Neural cell (in vitro differentiated cells): ENCODE measurements around the gene RPIA. TPM values are rescaled to one million over a fixed set of nuclear protein-coding genes. Genes with fewer than 3 reads are reported as not detected.

Experiments used
- H2AFZ ChIP-seq: fragments of 200-600, 300-800 bp; sonication (generic), shearing (Covaris generic); 2 replicates; pipeline ENCODE4 v1.6.0; 2014; ENCODE audit warnings: low read depth, mild to moderate bottlenecking, antibody characterized with exemption, low read length, moderate library complexity
- H3F3A ChIP-seq: fragments of 200-600 bp; shearing (Covaris generic); 2 replicates; pipeline ENCODE4 v1.6.1; 2016; ENCODE audit warnings: mild to moderate bottlenecking, moderate library complexity, mixed read lengths, antibody characterized with exemption, low read length; ENCODE audit not compliant: insufficient read depth, poor library complexity, severe bottlenecking
- H3K27ac ChIP-seq: fragments of 200-600, 300-800 bp; sonication (generic), shearing (Covaris generic); 2 replicates; pipeline ENCODE4 v1.5.1; 2014; ENCODE audit warnings: mild to moderate bottlenecking, low read length, moderate library complexity
- H3K27me3 ChIP-seq: fragments of 300-800, 200-600 bp; sonication (generic), shearing (Covaris generic); 2 replicates; pipeline ENCODE4 v1.6.0; 2014; ENCODE audit warnings: mild to moderate bottlenecking, low read depth, low read length, moderate library complexity; ENCODE audit not compliant: insufficient read depth
- H3K36me3 ChIP-seq: fragments of 300-800, 200-600 bp; sonication (generic), shearing (Covaris generic); 2 replicates; pipeline ENCODE4 v1.5.1; 2014; ENCODE audit warnings: mild to moderate bottlenecking, antibody characterized with exemption, low read length, moderate library complexity; ENCODE audit not compliant: insufficient read depth
- H3K4me2 ChIP-seq: fragments of 300-800, 200-600 bp; sonication (generic), shearing (Covaris generic); 2 replicates; pipeline ENCODE4 v1.6.0; 2014; ENCODE audit warnings: mild to moderate bottlenecking, low read length
- H3K4me3 ChIP-seq: fragments of 300-800, 200-600 bp; sonication (generic), shearing (Covaris generic); 2 replicates; pipeline ENCODE4 v1.5.1; 2014; ENCODE audit warnings: mild to moderate bottlenecking, low read length, moderate library complexity
- H3K79me2 ChIP-seq: fragments of 200-600 bp; shearing (Covaris generic); replicated peaks from 2 replicates; pipeline ENCODE4 v1.6.0; 2014; ENCODE audit warnings: mild to moderate bottlenecking, low read length, moderate library complexity; ENCODE audit not compliant: insufficient read depth
- H3K9ac ChIP-seq: fragments of 300-800, 200-600 bp; sonication (generic), shearing (Covaris generic); 2 replicates; pipeline ENCODE4 v1.6.1; 2016; ENCODE audit warnings: mild to moderate bottlenecking, low read length, mixed read lengths
- H3K9me2 ChIP-seq: fragments of 200-600 bp; shearing (Covaris generic); 2 replicates; pipeline ENCODE4 v1.6.1; 2016; ENCODE audit warnings: mild to moderate bottlenecking, low read length, mixed read lengths; ENCODE audit not compliant: insufficient read depth
- H3K9me3 ChIP-seq: fragments of 200-600, 300-800 bp; sonication (generic), shearing (Covaris generic); 2 replicates; pipeline ENCODE4 v1.6.1; 2016; ENCODE audit warnings: mild to moderate bottlenecking, mixed run types, low read length, moderate library complexity, mixed read lengths
- H4K20me1 ChIP-seq: fragments of 200-600 bp; shearing (Covaris generic); 2 replicates; pipeline ENCODE4 v1.6.1; 2016; ENCODE audit warnings: mild to moderate bottlenecking, mixed run types; ENCODE audit not compliant: insufficient read depth
- EP300 ChIP-seq: fragments of 450-650 bp; conservative IDR thresholded peaks from 2 replicates; pipeline ENCODE4 v1.6.1; 2014; ENCODE audit warnings: antibody characterized with exemption, mild to moderate bottlenecking, moderate library complexity; ENCODE audit not compliant: poor library complexity, severe bottlenecking
- EZH2 ChIP-seq: fragments of 200-600, 300-800 bp; shearing (Covaris generic), sonication (generic); IDR thresholded peaks from 2 replicates; pipeline ENCODE4 v1.6.1; 2014; ENCODE audit warnings: antibody characterized with exemption, low read length, borderline replicate concordance, mild to moderate bottlenecking; ENCODE audit not compliant: insufficient read depth, poor library complexity, severe bottlenecking
- MXI1 ChIP-seq: fragments of 450-650 bp; conservative IDR thresholded peaks from 2 replicates; pipeline ENCODE4 v1.6.1; 2014; ENCODE audit warnings: antibody characterized with exemption, mild to moderate bottlenecking; ENCODE audit not compliant: poor library complexity, severe bottlenecking
- POLR2AphosphoS5 ChIP-seq: IDR thresholded peaks from 2 replicates; pipeline ENCODE4 v1.6.1; 2012
- RAD21 ChIP-seq: fragments of 450-650 bp; conservative IDR thresholded peaks from 2 replicates; pipeline ENCODE4 v1.6.1; 2014; ENCODE audit warnings: antibody characterized with exemption, mild to moderate bottlenecking, moderate library complexity
- SMC3 ChIP-seq: fragments of 450-650 bp; conservative IDR thresholded peaks from 2 replicates; pipeline ENCODE4 v1.6.1; 2014; ENCODE audit warnings: antibody characterized with exemption, mild to moderate bottlenecking, moderate library complexity; ENCODE audit not compliant: poor library complexity
- TAF1 ChIP-seq: IDR thresholded peaks from 2 replicates; pipeline ENCODE4 v1.6.1; 2012; ENCODE audit warnings: low read depth
- polyA plus RNA-seq: library from polyadenylated mRNA; depleted of rRNA; stranded (reverse); fragments of >200 nt; gene quantifications from 2 replicates; pipeline ENCODE4 v1.2.3, GENCODE V29; 2014
- TF ChIP-seq, protein P1 (sequence below): fragments of 450-650 bp; IDR thresholded peaks from 2 replicates; pipeline ENCODE4 v1.5.1; 2014; ENCODE audit warnings: antibody characterized with exemption, mild to moderate bottlenecking, moderate library complexity; ENCODE audit not compliant: poor library complexity, severe bottlenecking
- TF ChIP-seq, protein P2 (sequence below): IDR thresholded peaks from 2 replicates; pipeline ENCODE4 v1.6.1; 2012; ENCODE audit warnings: borderline replicate concordance

The RPIA gene
- polyA plus RNA-seq, 1 donor from 2014 or later: 9.7 TPM

- Histone ChIP-seq H3K9ac (no peak overlapping the region), H3K4me3 (no peak overlapping the region), H3K9me3 (no peaks in the 10 kb centered on the region), H3K9me2 (no peaks in the 10 kb centered on the region), H3K36me3 (no peaks in the 10 kb centered on the region), H3K4me2 (no peak overlapping the region), H3K27ac (no peak overlapping the region), H4K20me1 (no peaks in the 10 kb centered on the region), H3K79me2 (peaks cover 25% of the 10 kb centered on the region), H3F3A (no peaks in the 10 kb centered on the region), H3K27me3 (no peaks in the 10 kb centered on the region), H2AFZ (no peak overlapping the region)
- no peak for TF ChIP-seq TAF1
- TF ChIP-seq EP300: no peak
- TF ChIP-seq, protein P1, sequence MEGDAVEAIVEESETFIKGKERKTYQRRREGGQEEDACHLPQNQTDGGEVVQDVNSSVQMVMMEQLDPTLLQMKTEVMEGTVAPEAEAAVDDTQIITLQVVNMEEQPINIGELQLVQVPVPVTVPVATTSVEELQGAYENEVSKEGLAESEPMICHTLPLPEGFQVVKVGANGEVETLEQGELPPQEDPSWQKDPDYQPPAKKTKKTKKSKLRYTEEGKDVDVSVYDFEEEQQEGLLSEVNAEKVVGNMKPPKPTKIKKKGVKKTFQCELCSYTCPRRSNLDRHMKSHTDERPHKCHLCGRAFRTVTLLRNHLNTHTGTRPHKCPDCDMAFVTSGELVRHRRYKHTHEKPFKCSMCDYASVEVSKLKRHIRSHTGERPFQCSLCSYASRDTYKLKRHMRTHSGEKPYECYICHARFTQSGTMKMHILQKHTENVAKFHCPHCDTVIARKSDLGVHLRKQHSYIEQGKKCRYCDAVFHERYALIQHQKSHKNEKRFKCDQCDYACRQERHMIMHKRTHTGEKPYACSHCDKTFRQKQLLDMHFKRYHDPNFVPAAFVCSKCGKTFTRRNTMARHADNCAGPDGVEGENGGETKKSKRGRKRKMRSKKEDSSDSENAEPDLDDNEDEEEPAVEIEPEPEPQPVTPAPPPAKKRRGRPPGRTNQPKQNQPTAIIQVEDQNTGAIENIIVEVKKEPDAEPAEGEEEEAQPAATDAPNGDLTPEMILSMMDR: no peak
- TF ChIP-seq SMC3: no peak
- no peak for TF ChIP-seq RAD21
- no peak for TF ChIP-seq EZH2
- TF ChIP-seq POLR2AphosphoS5: no peak
- TF ChIP-seq, protein P2, sequence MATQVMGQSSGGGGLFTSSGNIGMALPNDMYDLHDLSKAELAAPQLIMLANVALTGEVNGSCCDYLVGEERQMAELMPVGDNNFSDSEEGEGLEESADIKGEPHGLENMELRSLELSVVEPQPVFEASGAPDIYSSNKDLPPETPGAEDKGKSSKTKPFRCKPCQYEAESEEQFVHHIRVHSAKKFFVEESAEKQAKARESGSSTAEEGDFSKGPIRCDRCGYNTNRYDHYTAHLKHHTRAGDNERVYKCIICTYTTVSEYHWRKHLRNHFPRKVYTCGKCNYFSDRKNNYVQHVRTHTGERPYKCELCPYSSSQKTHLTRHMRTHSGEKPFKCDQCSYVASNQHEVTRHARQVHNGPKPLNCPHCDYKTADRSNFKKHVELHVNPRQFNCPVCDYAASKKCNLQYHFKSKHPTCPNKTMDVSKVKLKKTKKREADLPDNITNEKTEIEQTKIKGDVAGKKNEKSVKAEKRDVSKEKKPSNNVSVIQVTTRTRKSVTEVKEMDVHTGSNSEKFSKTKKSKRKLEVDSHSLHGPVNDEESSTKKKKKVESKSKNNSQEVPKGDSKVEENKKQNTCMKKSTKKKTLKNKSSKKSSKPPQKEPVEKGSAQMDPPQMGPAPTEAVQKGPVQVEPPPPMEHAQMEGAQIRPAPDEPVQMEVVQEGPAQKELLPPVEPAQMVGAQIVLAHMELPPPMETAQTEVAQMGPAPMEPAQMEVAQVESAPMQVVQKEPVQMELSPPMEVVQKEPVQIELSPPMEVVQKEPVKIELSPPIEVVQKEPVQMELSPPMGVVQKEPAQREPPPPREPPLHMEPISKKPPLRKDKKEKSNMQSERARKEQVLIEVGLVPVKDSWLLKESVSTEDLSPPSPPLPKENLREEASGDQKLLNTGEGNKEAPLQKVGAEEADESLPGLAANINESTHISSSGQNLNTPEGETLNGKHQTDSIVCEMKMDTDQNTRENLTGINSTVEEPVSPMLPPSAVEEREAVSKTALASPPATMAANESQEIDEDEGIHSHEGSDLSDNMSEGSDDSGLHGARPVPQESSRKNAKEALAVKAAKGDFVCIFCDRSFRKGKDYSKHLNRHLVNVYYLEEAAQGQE: no peak
- TF ChIP-seq MXI1: no peak
Measured at GRCh38 chr2:88698027-88698413, 6.5 kb downstream of the RPIA start.

- Histone ChIP-seq H4K20me1 (no peaks in the 10 kb centered on the region), H3K27me3 (no peaks in the 10 kb centered on the region), H3K4me2 (no peak overlapping the region), H2AFZ (no peak overlapping the region), H3K4me3 (no peak overlapping the region), H3K79me2 (peaks cover 19% of the 10 kb centered on the region), H3K27ac (no peak overlapping the region), H3K9me3 (no peaks in the 10 kb centered on the region), H3K9me2 (no peaks in the 10 kb centered on the region), H3F3A (no peaks in the 10 kb centered on the region), H3K9ac (no peak overlapping the region), H3K36me3 (no peaks in the 10 kb centered on the region)
- no peak for TF ChIP-seq SMC3
Measured at GRCh38 chr2:88698498-88699233, 7.2 kb downstream of the RPIA start.
